ENCODE measurements around the gene ACAD9.

Gene ACAD9

DNA sequence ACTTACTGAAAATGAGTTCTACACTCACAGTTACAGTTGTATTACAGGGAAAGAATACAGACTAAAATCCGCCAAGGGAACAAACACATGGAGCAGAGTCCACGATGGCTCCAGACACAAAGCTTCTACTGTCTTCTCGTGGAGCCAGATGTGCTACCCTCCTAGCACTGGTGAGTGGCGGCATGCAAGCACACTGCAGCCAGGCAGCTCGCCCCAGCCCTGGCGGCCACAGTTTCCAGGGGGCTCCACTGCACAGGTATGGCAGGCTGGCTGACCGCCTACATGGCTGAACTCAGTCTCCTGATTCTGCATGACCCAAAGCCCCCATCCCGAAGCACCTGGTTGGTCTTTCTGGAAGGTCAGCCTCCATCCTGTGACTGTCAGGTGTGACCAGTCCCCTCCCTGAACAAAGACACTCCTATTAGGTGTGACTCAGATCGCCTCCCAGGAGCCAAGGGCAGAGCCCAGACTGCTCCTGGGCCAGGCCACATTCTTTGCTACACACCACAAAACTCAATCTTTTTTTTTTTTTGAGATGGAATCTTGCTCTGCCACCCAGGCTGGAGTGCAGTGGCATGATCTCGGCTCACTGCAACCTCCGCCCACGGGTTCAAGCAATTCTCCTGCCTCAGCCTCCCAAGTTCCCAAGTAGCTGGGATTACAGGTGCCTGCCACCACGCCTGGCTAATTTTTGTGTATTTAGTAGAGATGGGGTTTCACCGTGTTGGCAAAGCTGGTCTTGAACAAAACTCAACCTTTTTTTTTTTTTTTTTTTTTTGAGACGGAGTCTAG lies 62.9 kb downstream of the ACAD9 start:
- DNase-seq = no peak

DNA sequence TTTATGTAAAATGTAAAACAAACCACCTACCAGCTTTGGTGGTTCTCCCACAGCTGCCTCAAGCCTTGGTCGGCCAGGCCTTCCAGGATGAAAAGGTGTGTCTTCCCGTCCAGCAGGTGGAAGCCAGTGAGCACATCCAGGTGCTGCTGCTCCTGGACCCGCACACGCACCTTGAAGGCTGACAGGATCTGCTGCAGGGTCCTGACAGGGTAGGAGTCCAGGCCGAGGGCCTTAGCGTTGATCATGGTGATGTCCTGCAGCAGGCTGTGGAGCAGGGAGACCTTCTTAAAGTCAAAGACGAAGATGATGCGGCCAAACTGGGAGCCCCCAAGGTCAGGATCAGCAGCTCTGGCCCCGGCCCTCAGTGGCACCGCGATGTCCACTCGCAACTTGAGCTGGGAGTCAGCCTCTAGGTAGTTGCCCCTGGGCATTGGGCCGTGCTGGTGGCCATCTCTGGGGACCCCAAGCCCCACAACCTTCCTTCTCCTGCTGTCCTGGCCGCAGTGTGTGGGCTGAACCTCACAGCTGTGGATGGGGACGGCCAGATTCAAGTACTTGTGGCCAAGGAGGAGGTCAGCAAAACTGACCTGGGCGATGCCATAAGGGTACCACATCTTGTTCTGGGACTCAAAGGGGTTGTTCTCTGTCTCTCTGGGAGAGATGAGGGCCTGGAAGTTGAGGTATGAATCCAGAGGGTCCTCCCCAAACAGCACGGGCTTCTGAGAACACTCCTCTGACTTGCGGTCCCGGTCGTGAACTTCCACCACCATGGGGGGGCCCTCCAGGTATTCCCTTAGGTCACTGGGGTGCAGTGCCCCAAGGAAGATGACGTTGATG lies 65.8 kb downstream of the ACAD9 start:
- DNase-seq = no peak

DNA sequence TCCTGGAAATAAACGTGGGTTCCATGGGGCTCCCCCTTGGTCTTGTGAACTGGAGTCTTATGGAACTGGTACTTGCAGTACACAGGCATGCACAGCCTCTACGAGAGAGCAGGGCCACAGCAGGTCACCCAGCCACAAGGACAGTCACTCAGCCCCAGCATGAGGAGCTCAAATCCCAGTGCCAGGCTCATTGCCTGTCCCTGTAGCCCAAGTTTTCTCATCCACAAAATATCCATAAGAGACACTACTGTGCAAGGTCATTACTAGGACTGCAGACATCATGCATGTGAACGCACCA lies 66.4 kb downstream of the ACAD9 start:
- no peak for DNase-seq

- no peak for DNase-seq
Measured at GRCh38 chr3:128946411-128946810, 67.0 kb downstream of the ACAD9 start.

DNA sequence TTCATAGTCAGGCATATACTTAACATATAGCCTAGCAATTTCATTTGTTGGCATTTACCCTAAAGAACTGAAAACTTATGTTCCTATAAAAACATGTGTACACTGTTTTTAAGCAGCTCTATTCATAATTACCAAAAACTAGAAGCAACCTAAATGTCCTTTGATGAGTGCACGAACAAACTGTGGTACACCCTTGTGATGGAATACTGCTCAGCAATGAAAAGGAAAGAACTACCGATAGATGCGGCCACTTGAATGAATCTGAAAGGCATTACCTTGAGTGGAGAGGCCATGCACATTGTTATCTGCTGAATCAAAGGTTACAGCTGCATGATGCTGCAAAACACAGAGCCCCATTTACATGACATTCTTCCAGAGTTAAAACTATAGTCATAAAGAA lies 69.7 kb downstream of the ACAD9 start:
- DNase-seq = no peak

DNA sequence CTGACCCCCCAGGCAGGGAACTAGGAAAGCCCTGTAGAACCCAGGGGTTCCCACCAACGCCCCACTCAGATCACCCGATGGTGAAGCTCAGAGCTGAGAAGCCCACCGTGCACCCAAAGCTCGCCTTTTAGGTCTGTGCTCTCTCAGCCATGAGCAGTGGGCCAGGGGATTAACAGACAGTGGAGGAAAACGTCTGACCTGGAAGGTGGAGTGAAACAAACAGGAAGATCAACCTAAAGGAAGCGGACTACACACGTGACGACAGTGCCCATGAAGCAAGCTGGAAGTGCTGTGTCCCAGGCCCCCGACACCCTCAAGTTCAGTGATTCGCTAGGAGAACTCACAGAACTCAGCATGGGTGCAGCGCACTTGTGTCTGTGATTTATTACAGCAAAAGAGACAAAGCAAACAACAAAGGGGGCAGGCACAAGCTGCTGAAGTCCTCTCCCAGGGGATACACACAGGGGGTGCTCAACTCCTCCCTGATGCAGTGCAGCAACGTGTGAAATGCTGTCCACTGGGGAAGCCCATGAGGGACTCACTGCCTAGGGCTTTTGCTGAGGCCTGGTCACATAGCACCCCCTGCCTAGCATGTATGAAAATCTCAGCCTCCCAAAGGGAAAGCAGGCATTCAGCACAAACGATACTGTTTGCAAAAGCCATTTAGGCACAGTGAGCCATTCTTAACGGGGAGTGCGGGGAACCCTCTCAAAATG lies 71.0 kb downstream of the ACAD9 start:
- peak; percentile 35 for DNase-seq

DNA sequence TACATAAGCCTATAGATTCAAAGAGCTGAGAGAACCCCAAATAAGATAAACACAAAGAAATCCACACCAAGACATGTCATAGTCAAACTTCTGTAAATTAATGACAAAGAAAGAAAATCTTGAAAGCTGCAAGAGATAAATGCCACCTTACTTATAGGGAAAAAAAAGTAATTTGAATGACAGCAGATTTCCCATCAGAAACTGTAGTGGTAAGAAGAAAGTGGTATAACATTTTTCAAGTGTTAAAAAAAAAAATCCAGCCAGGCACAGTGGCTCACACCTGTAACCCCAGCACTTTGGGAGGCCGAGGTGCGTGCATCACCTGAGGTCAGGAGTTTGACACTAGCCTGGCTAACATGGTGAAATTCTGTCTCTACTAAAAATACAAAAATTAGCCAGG lies 77.0 kb downstream of the ACAD9 start:
- no peak for DNase-seq

Data from CD4-positive, alpha-beta T cell treated with Interleukin-6 for 4 hours (primary cell).